Ovary (tissue), 3 donors: ENCODE measurements around the gene DSCAML1.

Experiments used
- EP300 ChIP-seq: sonication (generic); formaldehyde crosslinking; IDR thresholded peaks from one replicate; pipeline ENCODE4 v1.6.1; 2017; ENCODE audit warnings: antibody characterized with exemption
- POLR2A ChIP-seq: fragments of 450-650 bp; IDR thresholded peaks from one replicate; pipeline ENCODE4 v1.6.1; 2017; ENCODE audit warnings: antibody characterized with exemption, mild to moderate bottlenecking, moderate library complexity
- TF ChIP-seq, protein P1 (sequence below), 3 donors: fragments of 450-650 bp in 2 of 3; fragments of 200-600 bp in 1 of 3; IDR thresholded peaks; one replicate each; pipeline versions ENCODE4 v1.5.1 to v1.8.0; 2016 to 2022; ENCODE audit warnings: antibody characterized with exemption in 3 of 3, mild to moderate bottlenecking in 1 of 3
- donor health status: DM: no; HTN: no; CAD: no.

DNA sequence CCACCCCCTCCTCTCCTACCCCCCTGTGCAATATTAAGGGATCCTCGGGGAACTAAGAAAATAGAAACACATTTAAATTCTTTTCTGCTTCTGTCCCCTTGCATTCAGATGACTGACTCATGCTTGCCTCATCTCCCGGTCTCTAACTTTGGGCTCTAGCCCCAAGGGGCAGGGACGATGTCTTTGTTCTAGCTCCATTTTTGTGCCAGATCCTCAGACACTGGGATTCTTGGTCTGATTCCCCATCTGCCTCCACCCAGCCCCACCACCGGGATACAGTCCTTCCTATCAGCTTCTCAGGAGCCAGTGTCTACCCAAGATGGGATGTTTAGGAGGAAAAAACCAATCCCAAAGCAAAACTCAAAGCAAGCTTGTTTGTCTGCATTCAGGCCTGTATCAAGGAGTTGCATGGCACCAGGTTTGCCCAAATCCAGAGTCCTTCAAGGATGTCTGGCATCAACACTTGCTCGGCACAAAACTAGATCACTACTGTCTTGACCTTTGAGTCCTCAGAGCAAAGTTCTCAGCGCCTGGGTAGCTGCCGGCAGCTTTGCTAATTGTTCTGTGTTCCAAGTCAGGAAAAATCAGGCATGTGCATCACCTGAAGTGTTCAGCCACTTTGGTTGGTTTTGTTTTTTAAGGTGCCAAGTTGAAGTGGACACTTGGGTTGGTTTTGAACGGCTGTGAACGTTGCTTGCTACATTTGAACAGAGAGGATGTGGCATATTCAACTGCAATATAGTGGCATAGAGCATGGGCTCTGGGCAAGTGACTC is 212.8 kb downstream of the DSCAML1 start:
- TF ChIP-seq, protein P1, sequence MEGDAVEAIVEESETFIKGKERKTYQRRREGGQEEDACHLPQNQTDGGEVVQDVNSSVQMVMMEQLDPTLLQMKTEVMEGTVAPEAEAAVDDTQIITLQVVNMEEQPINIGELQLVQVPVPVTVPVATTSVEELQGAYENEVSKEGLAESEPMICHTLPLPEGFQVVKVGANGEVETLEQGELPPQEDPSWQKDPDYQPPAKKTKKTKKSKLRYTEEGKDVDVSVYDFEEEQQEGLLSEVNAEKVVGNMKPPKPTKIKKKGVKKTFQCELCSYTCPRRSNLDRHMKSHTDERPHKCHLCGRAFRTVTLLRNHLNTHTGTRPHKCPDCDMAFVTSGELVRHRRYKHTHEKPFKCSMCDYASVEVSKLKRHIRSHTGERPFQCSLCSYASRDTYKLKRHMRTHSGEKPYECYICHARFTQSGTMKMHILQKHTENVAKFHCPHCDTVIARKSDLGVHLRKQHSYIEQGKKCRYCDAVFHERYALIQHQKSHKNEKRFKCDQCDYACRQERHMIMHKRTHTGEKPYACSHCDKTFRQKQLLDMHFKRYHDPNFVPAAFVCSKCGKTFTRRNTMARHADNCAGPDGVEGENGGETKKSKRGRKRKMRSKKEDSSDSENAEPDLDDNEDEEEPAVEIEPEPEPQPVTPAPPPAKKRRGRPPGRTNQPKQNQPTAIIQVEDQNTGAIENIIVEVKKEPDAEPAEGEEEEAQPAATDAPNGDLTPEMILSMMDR (IDR thresholded peaks at IDR 0.05) = no peak
- no peak for TF ChIP-seq POLR2A
- TF ChIP-seq EP300 = no peak
